Liver (tissue), 9 donors: ENCODE results near the gene SHB. TPM values are rescaled to one million over a fixed set of nuclear protein-coding genes. Genes with fewer than 3 reads are reported as not detected.

Experiments
- DNase-seq: peaks from one replicate; pipeline ENCODE4 v3.0.0-alpha.2; 2017; ENCODE audit warnings: low spot score
- H3K27ac ChIP-seq, 2 donors: one replicate each; pipeline ENCODE4 v1.7.0; 2013; ENCODE audit warnings: inconsistent platforms in 2 of 2, low read length in 2 of 2, control low read depth in 1 of 2, low read depth in 1 of 2, mild to moderate bottlenecking in 1 of 2
- H3K27me3 ChIP-seq, 4 donors: one replicate each; pipeline versions ENCODE4 v1.6.1 to v1.7.0; 2013; ENCODE audit warnings: low read length in 3 of 4, inconsistent platforms in 1 of 4, mild to moderate bottlenecking in 1 of 4, moderate library complexity in 1 of 4; ENCODE audit not compliant: control insufficient read depth in 4 of 4, insufficient read depth in 4 of 4
- H3K36me3 ChIP-seq, 4 donors: one replicate each; pipeline versions ENCODE4 v1.6.1 to v1.7.0; 2013; ENCODE audit warnings: low read length in 3 of 4, mild to moderate bottlenecking in 3 of 4, low read depth in 1 of 4, moderate library complexity in 1 of 4; ENCODE audit not compliant: control insufficient read depth in 4 of 4, insufficient read depth in 3 of 4
- H3K4me1 ChIP-seq, 4 donors: one replicate each; pipeline versions ENCODE4 v1.6.1 to v1.7.0; 2013; ENCODE audit warnings: low read length in 3 of 4, mild to moderate bottlenecking in 3 of 4, moderate library complexity in 1 of 4; ENCODE audit not compliant: control insufficient read depth in 4 of 4, insufficient read depth in 4 of 4
- H3K4me3 ChIP-seq, 3 donors: one replicate each; pipeline versions ENCODE4 v1.6.1 to v1.7.0; 2013; ENCODE audit warnings: low read length in 3 of 3, control low read depth in 1 of 3, low read depth in 1 of 3, mild to moderate bottlenecking in 1 of 3
- H3K9ac ChIP-seq, 2 donors: one replicate each; pipeline ENCODE4 v1.7.0; 2013; ENCODE audit warnings: low read length in 2 of 2, mild to moderate bottlenecking in 2 of 2, moderate library complexity in 2 of 2, control low read depth in 1 of 2, low read depth in 1 of 2
- H3K9me3 ChIP-seq, 4 donors: one replicate each; pipeline versions ENCODE4 v1.6.1 to v1.7.0; 2013; ENCODE audit warnings: low read length in 3 of 4; ENCODE audit not compliant: control insufficient read depth in 4 of 4
- CTCF ChIP-seq: fragments of 150-350 bp; IDR thresholded peaks from 2 replicates; pipeline ENCODE4 v1.5.1; 2017; ENCODE audit warnings: improper control_type of control experiment, low read depth, low read length; ENCODE audit not compliant: missing input control
- FOXA2 ChIP-seq: IDR thresholded peaks from 2 replicates; pipeline ENCODE4 v1.6.1; 2016; ENCODE audit warnings: antibody characterized with exemption
- HNF4A ChIP-seq, 2 donors: conservative IDR thresholded peaks; 2 replicates each; pipeline ENCODE4 v1.6.1; 2016; ENCODE audit warnings: antibody characterized with exemption in 2 of 2, mild to moderate bottlenecking in 2 of 2
- JUND ChIP-seq, 2 donors: IDR thresholded peaks; 2 replicates each; pipeline ENCODE4 v1.6.1; 2016; ENCODE audit warnings: antibody characterized with exemption in 2 of 2
- MAX ChIP-seq: IDR thresholded peaks from 2 replicates; pipeline ENCODE4 v1.6.1; 2016; ENCODE audit warnings: antibody characterized with exemption
- REST ChIP-seq: IDR thresholded peaks from 2 replicates; pipeline ENCODE4 v1.6.1; 2016; ENCODE audit warnings: antibody characterized with exemption, mild to moderate bottlenecking
- RXRA ChIP-seq, 2 donors: IDR thresholded peaks; 2 replicates each; pipeline ENCODE4 v1.6.1; 2017 to 2018; ENCODE audit warnings: antibody characterized with exemption in 2 of 2, mild to moderate bottlenecking in 1 of 2
- YY1 ChIP-seq: IDR thresholded peaks from 2 replicates; pipeline ENCODE4 v1.6.1; 2016; ENCODE audit warnings: antibody characterized with exemption, mild to moderate bottlenecking
- ZBTB33 ChIP-seq: IDR thresholded peaks from 2 replicates; pipeline ENCODE4 v1.6.1; 2016; ENCODE audit warnings: antibody characterized with exemption
- WGBS: extraction: QIAGEN DNeasy Blood & Tissue Kit; methylation state at CpG from one replicate; pipeline ENCODE4 v1.1.7; 2013; 5-methylcytosine and 5-hydroxymethylcytosine counted together
- polyA plus RNA-seq, 2 donors: library from polyadenylated mRNA; stranded (reverse) in 1 of 2; unstranded in 1 of 2; fragments of 200-250 nt in 1 of 2; fragments of >200 nt in 1 of 2; fragmentation: Nextera tagmentation in 1 of 2; extraction: Ambion mirVana in 1 of 2; gene quantifications; one replicate each; pipeline versions ENCODE4 v1.2.1 to v1.2.3, GENCODE V29; 2013 to 2015
- total RNA-seq, 2 donors: library from RNA; depleted of rRNA; stranded (reverse); fragments of >200 nt; gene quantifications; one replicate each; pipeline ENCODE4 v1.2.3, GENCODE V29; 2014
- donor health status: healthy.
- donor health status: healthy.
- donor health status: healthy.
- donor health status: healthy.
- donor health status: healthy.

Gene SHB
- total and polyA plus RNA-seq, 4 donors = 3.4 to 17.3 (median 7.0) TPM

GRCh38 chr9:37975639-37976038 is 93.4 kb downstream of the SHB start:
- no peaks in the 10 kb centered on the region for H3K9me3 ChIP-seq
- H3K27me3 ChIP-seq = no peaks in the 10 kb centered on the region
- no peak overlapping the region for H3K9ac ChIP-seq
- WGBS = 97% methylated on average over 4 of the region's 4 CpGs
- no peak overlapping the region for H3K27ac ChIP-seq
- TF ChIP-seq FOXA2 (no peak), RXRA (IDR thresholded peaks at IDR 0.05) (no peak), HNF4A (conservative IDR thresholded peaks at IDR 0.05) (no peak)
- H3K4me3 ChIP-seq = no peak overlapping the region
- H3K4me1 ChIP-seq = peaks cover 0 to 12% (median 3%) of the 10 kb centered on the region in 4 donors
- peaks cover 6 to 29% (median 15%) of the 10 kb centered on the region in 4 donors for H3K36me3 ChIP-seq
- no peak for DNase-seq

GRCh38 chr9:37974506-37975173 is 94.4 kb downstream of the SHB start:
- Histone ChIP-seq H3K4me3 (no peak overlapping the region), H3K9ac (no peak overlapping the region), H3K27me3 (no peaks in the 10 kb centered on the region), H3K27ac (no peak overlapping the region), H3K4me1 (peaks cover 0 to 22% (median 6%) of the 10 kb centered on the region in 4 donors), H3K36me3 (peaks cover 6 to 29% (median 15%) of the 10 kb centered on the region in 4 donors), H3K9me3 (no peaks in the 10 kb centered on the region)
- TF ChIP-seq CTCF = no peak
- no peak for TF ChIP-seq ZBTB33
- TF ChIP-seq REST = no peak
- no peak for DNase-seq
- 90% methylated on average over 18 of the region's 18 CpGs for WGBS

GRCh38 chr9:37972351-37972848 is 96.6 kb downstream of the SHB start:
- H3K9me3 ChIP-seq = no peaks in the 10 kb centered on the region
- DNase-seq = no peak
- H3K36me3 ChIP-seq = peaks cover 4 to 32% (median 19%) of the 10 kb centered on the region in 4 donors
- TF ChIP-seq ZBTB33 = no peak
- TF ChIP-seq HNF4A (conservative IDR thresholded peaks at IDR 0.05) = no peak
- TF ChIP-seq YY1 = no peak
- TF ChIP-seq MAX = no peak
- no peak for TF ChIP-seq JUND (IDR thresholded peaks at IDR 0.05)
- TF ChIP-seq REST = no peak
- no peak overlapping the region for H3K4me3 ChIP-seq
- no peak overlapping the region for H3K9ac ChIP-seq
- peaks cover 7 to 41% (median 18%) of the 10 kb centered on the region in 4 donors for H3K4me1 ChIP-seq
- H3K27me3 ChIP-seq = no peaks in the 10 kb centered on the region
- no peak overlapping the region for H3K27ac ChIP-seq
- WGBS = 91% methylated on average over 4 of the region's 4 CpGs
